ENCODE measurements around the gene LRRN4CL.
"Not testable (repeated sequence)": the region's sequence is repeated elsewhere in the genome, so short reads cannot be mapped to it uniquely, and the experiment has no call there.

Gene LRRN4CL

GRCh38 chr11:62654297-62654696 is 35.0 kb downstream of the LRRN4CL start:
- H3K79me2 ChIP-seq (ENCODE audit: low read length), result peaks cover 30% of the 10 kb centered on the region
- no peak for DNase-seq
- peak overlapping the region; percentile 76 for H2AFZ ChIP-seq (ENCODE audit: low read length)
- 0 out of 2 replicates have a peak, but pooled peaks cover 4% of the 10 kb centered on the region for H3K4me1 ChIP-seq (ENCODE audit: low read length)
- H3K27me3 ChIP-seq (replicated peaks; ENCODE audit: insufficient read depth, low read length), result no peaks in the 10 kb centered on the region
- H4K20me1 ChIP-seq (ENCODE audit: insufficient read depth, low read length), result no peaks in the 10 kb centered on the region
- peak overlapping the region; percentile 41; the same call in 1 of the 2 replicates for H3K4me2 ChIP-seq (ENCODE audit: low read depth, low read length)
- H3F3A ChIP-seq (ENCODE audit: insufficient read depth, low read length), result peaks cover 11% of the 10 kb centered on the region
- no peak overlapping the region for H3K9ac ChIP-seq (ENCODE audit: low read length)
- TF ChIP-seq EZH2phosphoT487 (IDR thresholded peaks at IDR 0.05; ENCODE audit: low read length), result no peak
- no peak for TF ChIP-seq EZH2 (optimal IDR thresholded peaks at IDR 0.05; ENCODE audit: low read depth, low read length)
- TF ChIP-seq CTCF (IDR thresholded peaks at IDR 0.05; ENCODE audit: low read length), result no peak
- H3K27ac ChIP-seq (ENCODE audit: low read length), result no peak overlapping the region
- H3K9me2 ChIP-seq (replicated peaks; ENCODE audit: insufficient read depth, low read length), result no peaks in the 10 kb centered on the region
- H3K4me3 ChIP-seq (ENCODE audit: low read length), result no peak overlapping the region
- H3K36me3 ChIP-seq (replicated peaks; ENCODE audit: insufficient read depth, low read length), result no peaks in the 10 kb centered on the region
- no peaks in the 10 kb centered on the region for H3K9me3 ChIP-seq (replicated peaks; ENCODE audit: insufficient read depth, low read length)

- Histone ChIP-seq H3K4me1 (ENCODE audit: low read length) (peaks cover 6% of the 10 kb centered on the region; the same call in 1 of the 2 replicates), H3K27me3 (replicated peaks; ENCODE audit: insufficient read depth, low read length) (no peaks in the 10 kb centered on the region), H3K79me2 (ENCODE audit: low read length) (peaks cover 34% of the 10 kb centered on the region), H2AFZ (ENCODE audit: low read length) (peak overlapping the region; percentile 99), H3K9me2 (replicated peaks; ENCODE audit: insufficient read depth, low read length) (no peaks in the 10 kb centered on the region), H3K9ac (ENCODE audit: low read length) (peak overlapping the region; percentile 92), H3F3A (ENCODE audit: insufficient read depth, low read length) (peaks cover 11% of the 10 kb centered on the region), H3K9me3 (replicated peaks; ENCODE audit: insufficient read depth, low read length) (no peaks in the 10 kb centered on the region), H3K4me2 (ENCODE audit: low read depth, low read length) (peak overlapping the region; percentile 95), H3K36me3 (replicated peaks; ENCODE audit: insufficient read depth, low read length) (no peaks in the 10 kb centered on the region), H3K27ac (ENCODE audit: low read length) (peak overlapping the region; percentile 62), H3K4me3 (ENCODE audit: low read length) (peak overlapping the region; percentile 93), H4K20me1 (ENCODE audit: insufficient read depth, low read length) (no peaks in the 10 kb centered on the region)
- TF ChIP-seq CTCF (IDR thresholded peaks at IDR 0.05; ENCODE audit: low read length) (no peak), EZH2 (optimal IDR thresholded peaks at IDR 0.05; ENCODE audit: low read depth, low read length) (no peak), EZH2phosphoT487 (IDR thresholded peaks at IDR 0.05; ENCODE audit: low read length) (no peak)
- no peak for DNase-seq
These were observed 36.9 kb downstream of the LRRN4CL start for GRCh38 chr11:62652161-62653006.

GRCh38 chr11:62650283-62650682 is 39.0 kb downstream of the LRRN4CL start:
- DNase-seq; H3K4me2 ChIP-seq (ENCODE audit: low read depth, low read length); H3K9me3 ChIP-seq (replicated peaks; ENCODE audit: insufficient read depth, low read length); H3K36me3 ChIP-seq (replicated peaks; ENCODE audit: insufficient read depth, low read length); H2AFZ ChIP-seq (ENCODE audit: low read length); H3K27me3 ChIP-seq (replicated peaks; ENCODE audit: insufficient read depth, low read length); H3K9ac ChIP-seq (ENCODE audit: low read length); H4K20me1 ChIP-seq (ENCODE audit: insufficient read depth, low read length); H3K27ac ChIP-seq (ENCODE audit: low read length); H3K9me2 ChIP-seq (replicated peaks; ENCODE audit: insufficient read depth, low read length); H3K4me3 ChIP-seq (ENCODE audit: low read length): not testable (repeated sequence)
- H3F3A ChIP-seq (ENCODE audit: insufficient read depth, low read length), result peaks cover 12% of the 10 kb centered on the region
- H3K79me2 ChIP-seq (ENCODE audit: low read length), result peaks cover 45% of the 10 kb centered on the region
- peaks cover 13% of the 10 kb centered on the region for H3K4me1 ChIP-seq (ENCODE audit: low read length)

- Histone ChIP-seq H3K36me3 (replicated peaks; ENCODE audit: insufficient read depth, low read length) (no peaks in the 10 kb centered on the region), H3K4me2 (ENCODE audit: low read depth, low read length) (no peak overlapping the region), H3K9me2 (replicated peaks; ENCODE audit: insufficient read depth, low read length) (no peaks in the 10 kb centered on the region), H3K27me3 (replicated peaks; ENCODE audit: insufficient read depth, low read length) (no peaks in the 10 kb centered on the region), H3K9me3 (replicated peaks; ENCODE audit: insufficient read depth, low read length) (no peaks in the 10 kb centered on the region), H3K4me3 (ENCODE audit: low read length) (no peak overlapping the region), H3F3A (ENCODE audit: insufficient read depth, low read length) (peaks cover 12% of the 10 kb centered on the region), H4K20me1 (ENCODE audit: insufficient read depth, low read length) (no peaks in the 10 kb centered on the region), H3K27ac (ENCODE audit: low read length) (no peak overlapping the region), H3K9ac (ENCODE audit: low read length) (no peak overlapping the region), H2AFZ (ENCODE audit: low read length) (no peak overlapping the region), H3K4me1 (ENCODE audit: low read length) (peaks cover 13% of the 10 kb centered on the region), H3K79me2 (ENCODE audit: low read length) (peaks cover 53% of the 10 kb centered on the region)
- TF ChIP-seq CTCF (IDR thresholded peaks at IDR 0.05; ENCODE audit: low read length) (no peak), EZH2phosphoT487 (IDR thresholded peaks at IDR 0.05; ENCODE audit: low read length) (no peak), EZH2 (optimal IDR thresholded peaks at IDR 0.05; ENCODE audit: low read depth, low read length) (no peak)
- DNase-seq, result no peak
These were observed 39.8 kb downstream of the LRRN4CL start for GRCh38 chr11:62649486-62649885.

Measured in MM.1S (cell line).